MCF 10A (cell line): Measurements from ENCODE around the gene RNF208. TPM values are rescaled to one million over a fixed set of nuclear protein-coding genes. Genes with fewer than 3 reads are reported as not detected.

Source experiments
- BruUV-seq: library from RNA; stranded (reverse); fragments of 400-500 nt; replicated peaks from 2 replicates; lab custom pipeline; 2021; lab: Mats Ljungman, UMichigan
- CTCF ChIA-PET: fragments of 300-600 bp; sonication (Branson Sonifier 250); formaldehyde crosslinking; extraction: SDS; loops from one replicate; lab custom pipeline; 2021; ENCODE audit warnings: antibody characterized with exemption, inconsistent platforms; lab: Yijun Ruan, JAX
- POLR2A ChIA-PET: fragments of 300-600, 350-650 bp; sonication (Branson Sonifier 250); formaldehyde crosslinking; extraction: SDS; loops from one replicate; lab custom pipeline; 2020; ENCODE audit warnings: antibody characterized with exemption, inconsistent platforms; lab: Yijun Ruan, JAX
- DNase-seq: peaks from one replicate; pipeline ENCODE4 v3.0.0-alpha.2; 2018; ENCODE audit not compliant: unreplicated experiment
- H3K27ac Mint-ChIP-seq: one replicate; pipeline ENCODE4 v1.8.0; 2022; ENCODE audit warnings: mild to moderate bottlenecking, low read depth, mixed read lengths; ENCODE audit not compliant: unreplicated experiment
- H3K27me3 Mint-ChIP-seq: one replicate; pipeline ENCODE4 v1.8.0; 2022; ENCODE audit warnings: mixed read lengths; ENCODE audit not compliant: insufficient read depth, unreplicated experiment
- H3K36me3 Mint-ChIP-seq: one replicate; pipeline ENCODE4 v1.8.0; 2022; ENCODE audit warnings: mild to moderate bottlenecking, moderate library complexity, mixed read lengths; ENCODE audit not compliant: insufficient read depth, unreplicated experiment
- H3K4me1 Mint-ChIP-seq: one replicate; pipeline ENCODE4 v1.8.0; 2022; ENCODE audit warnings: mixed read lengths; ENCODE audit not compliant: insufficient read depth, unreplicated experiment
- H3K4me3 Mint-ChIP-seq: one replicate; pipeline ENCODE4 v1.8.0; 2022; ENCODE audit warnings: mild to moderate bottlenecking, moderate library complexity, mixed read lengths; ENCODE audit not compliant: unreplicated experiment
- H3K9me3 Mint-ChIP-seq: one replicate; pipeline ENCODE4 v1.8.0; 2022; ENCODE audit warnings: mixed read lengths; ENCODE audit not compliant: unreplicated experiment
- CTCF ChIP-seq: fragments of 200-600 bp; IDR thresholded peaks from one replicate; pipeline ENCODE4 v1.8.0; 2022; ENCODE audit warnings: antibody characterized with exemption, mild to moderate bottlenecking; ENCODE audit not compliant: unreplicated experiment
- intact Hi-C: fragments of 100-400 bp; cut with micrococcal nuclease; formaldehyde crosslinking; loops from 2 replicates; pipeline ENCODE4 v1.14.1; 2022
- total RNA-seq: library from RNA; stranded (reverse); gene quantifications from 2 replicates; pipeline ENCODE4 v1.2.3, GENCODE V29; 2022

Gene RNF208
- total RNA-seq, 1 experiment from 2014 or later: 2.5 TPM

GRCh38 chr9:137191691-137192447 lies 30.2 kb downstream of the RNF208 start:
- Mint-ChIP-seq H3K27ac (no peak overlapping the region), H3K4me1 (peaks cover 16% of the 10 kb centered on the region), H3K27me3 (no peaks in the 10 kb centered on the region), H3K4me3 (no peak overlapping the region), H3K36me3 (peaks cover 20% of the 10 kb centered on the region), H3K9me3 (no peaks in the 10 kb centered on the region)
- TF ChIP-seq CTCF: no peak
- ChIA-PET POLR2A (interaction anchor here (1.0 kb wide), 1 partner anchor 9 kb away, joined by 4 read pairs; the partner anchor contains the start of gene TPRN), CTCF (interaction anchor here (0.8 to 1.5 kb wide), 3 partner anchors 45 to 399 kb away, joined by 3 to 5 read pairs (median 3); no protein-coding TSS in a partner anchor)
- DNase-seq: no peak
- no TSS peak for BruUV-seq
- intact Hi-C loops: no loop called here

GRCh38 chr9:137191245-137191644 lies 30.8 kb downstream of the RNF208 start:
- ChIA-PET POLR2A (interaction anchor here (1.1 kb wide), 1 partner anchor 10 kb away, joined by 3 read pairs; the partner anchor contains the start of gene TPRN), CTCF (interaction anchor here (0.8 to 1.1 kb wide), 3 partner anchors 61 to 398 kb away, joined by 3 read pairs; no protein-coding TSS in a partner anchor)
- Mint-ChIP-seq H3K4me1 (peaks cover 19% of the 10 kb centered on the region), H3K27ac (no peak overlapping the region), H3K27me3 (no peaks in the 10 kb centered on the region), H3K36me3 (peaks cover 20% of the 10 kb centered on the region), H3K4me3 (peak overlapping the region; percentile 94), H3K9me3 (no peaks in the 10 kb centered on the region)
- DNase-seq: no peak
- TF ChIP-seq CTCF: no peak
- BruUV-seq: no TSS peak
- intact Hi-C loops: no loop called here

- CTCF ChIA-PET: interaction anchor here (0.6 to 2.0 kb wide), 4 partner anchors 11 to 61 kb away, joined by 3 to 11 read pairs (median 4); partner anchors contain the start of gene RNF224
- POLR2A ChIA-PET: interaction anchor here (1.1 to 3.7 kb wide), 9 partner anchors 8 to 63 kb away, joined by 3 to 57 read pairs (median 29); partner anchors contain the start of genes CYSRT1, LRRC26, NDOR1 and RNF224
These were observed 31.7 kb downstream of the RNF208 start for GRCh38 chr9:137190315-137190856.

More at GRCh38 chr9:137190315-137190856, 31.7 kb downstream of the RNF208 start:
- peaks cover 15% of the 10 kb centered on the region for H3K4me1 Mint-ChIP-seq
- DNase-seq: no peak
- no TSS peak for BruUV-seq
- H3K4me3 Mint-ChIP-seq: peak overlapping the region; percentile 94
- peaks cover 20% of the 10 kb centered on the region for H3K36me3 Mint-ChIP-seq
- H3K27ac Mint-ChIP-seq: no peak overlapping the region
- TF ChIP-seq CTCF: no peak
- intact Hi-C loops: no loop called here
- H3K9me3 Mint-ChIP-seq: no peaks in the 10 kb centered on the region
- no peaks in the 10 kb centered on the region for H3K27me3 Mint-ChIP-seq
